DMS79 (cell line): ENCODE results near the gene SH3BP4.

ENCODE experiments used
- DNase-seq: peaks from one replicate; lab custom pipeline; 2025; lab: John Stamatoyannopoulos, UW

SH3BP4 gene

DNA sequence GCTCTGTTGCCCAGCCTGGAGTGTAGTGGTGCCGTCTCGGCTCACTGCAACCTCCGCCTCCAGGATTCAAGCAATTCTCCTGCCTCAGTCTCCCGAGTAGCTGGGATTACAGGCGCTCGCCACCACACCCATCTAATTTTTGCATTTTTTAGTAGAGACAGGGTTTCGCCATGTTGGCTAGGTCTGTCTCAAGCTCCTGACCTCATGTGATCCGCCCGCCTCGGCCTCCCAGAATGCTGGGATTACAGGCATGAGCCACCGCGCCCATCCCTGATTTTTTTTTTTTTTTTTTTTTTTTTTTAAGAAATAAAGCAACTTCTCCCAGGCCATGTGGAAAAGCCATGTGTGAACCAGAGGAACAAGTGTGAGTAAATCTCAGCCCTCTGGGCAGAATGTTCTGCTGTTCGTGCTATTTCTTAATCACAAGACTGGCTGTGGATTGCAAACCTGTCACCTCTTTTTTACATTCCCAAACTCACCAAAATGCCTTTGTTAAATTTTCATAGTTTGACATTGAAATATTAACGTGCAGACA is 6.4 kb upstream of the SH3BP4 start:
- DNase-seq: no peak

DNA sequence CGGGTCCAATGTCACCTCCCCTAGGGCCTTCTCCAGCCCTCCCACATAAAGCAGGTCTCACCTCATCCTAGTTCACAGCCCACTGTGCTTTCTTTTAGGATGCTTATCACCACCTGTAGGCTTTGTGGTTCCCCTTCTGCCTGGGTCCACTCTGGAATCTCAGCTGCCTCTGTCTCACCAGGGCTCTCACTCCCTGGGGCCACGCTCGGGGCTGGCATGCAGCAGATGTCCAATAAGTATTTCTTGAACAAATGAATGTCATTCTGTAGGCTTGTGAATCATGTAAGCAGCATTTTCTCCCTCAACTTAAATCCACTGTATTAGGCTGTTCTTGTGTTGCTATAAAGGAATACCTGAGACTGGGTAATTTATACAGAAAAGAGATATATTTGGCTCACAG is 4.3 kb upstream of the SH3BP4 start:
- no peak for DNase-seq

DNA sequence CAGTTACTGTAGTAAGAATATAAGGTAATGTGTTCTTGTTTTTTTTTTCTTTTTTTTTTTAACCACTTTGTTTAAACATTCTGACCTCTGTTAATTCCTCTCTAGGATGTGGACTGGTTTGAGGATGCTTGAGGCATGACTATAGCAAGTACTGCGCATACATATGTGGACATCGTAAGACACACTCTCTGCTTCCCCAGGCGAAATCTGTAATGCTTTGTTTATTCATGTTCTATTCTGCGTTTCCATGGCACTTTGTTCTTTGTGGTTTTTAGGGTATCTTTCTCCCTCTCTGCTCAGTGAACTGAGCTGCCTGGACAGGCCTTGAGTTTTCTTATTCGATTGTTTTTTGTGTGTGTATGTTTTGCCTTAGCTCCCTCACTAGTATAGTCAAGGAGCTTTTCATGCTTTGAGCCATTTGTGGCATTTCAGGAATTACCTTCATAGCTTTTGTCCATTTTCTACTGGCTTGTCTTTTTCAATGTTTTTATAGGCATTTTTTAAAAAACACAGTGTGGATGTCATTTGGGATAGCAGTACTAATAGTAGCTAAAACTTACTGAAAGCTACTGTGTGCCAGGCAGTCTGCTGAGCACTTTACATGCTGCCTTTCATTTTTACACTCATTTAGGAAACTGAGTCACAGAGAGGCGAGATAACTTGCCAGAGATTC is 1.9 kb upstream of the SH3BP4 start:
- DNase-seq: no peak

DNA sequence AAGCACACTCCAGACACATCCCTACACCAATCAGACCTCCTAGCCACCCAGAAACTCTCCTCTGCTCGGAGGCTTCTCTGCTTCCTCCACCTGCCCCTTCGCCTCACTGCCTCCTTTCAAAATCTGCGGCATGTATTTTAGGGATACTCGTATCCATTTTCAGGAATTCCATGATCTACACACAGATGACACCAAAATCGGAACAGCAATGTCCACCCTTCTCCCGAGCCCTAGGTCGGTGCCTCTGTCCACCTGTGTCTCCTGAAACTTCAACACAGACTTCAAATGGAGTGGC is 1.4 kb upstream of the SH3BP4 start:
- no peak for DNase-seq

DNA sequence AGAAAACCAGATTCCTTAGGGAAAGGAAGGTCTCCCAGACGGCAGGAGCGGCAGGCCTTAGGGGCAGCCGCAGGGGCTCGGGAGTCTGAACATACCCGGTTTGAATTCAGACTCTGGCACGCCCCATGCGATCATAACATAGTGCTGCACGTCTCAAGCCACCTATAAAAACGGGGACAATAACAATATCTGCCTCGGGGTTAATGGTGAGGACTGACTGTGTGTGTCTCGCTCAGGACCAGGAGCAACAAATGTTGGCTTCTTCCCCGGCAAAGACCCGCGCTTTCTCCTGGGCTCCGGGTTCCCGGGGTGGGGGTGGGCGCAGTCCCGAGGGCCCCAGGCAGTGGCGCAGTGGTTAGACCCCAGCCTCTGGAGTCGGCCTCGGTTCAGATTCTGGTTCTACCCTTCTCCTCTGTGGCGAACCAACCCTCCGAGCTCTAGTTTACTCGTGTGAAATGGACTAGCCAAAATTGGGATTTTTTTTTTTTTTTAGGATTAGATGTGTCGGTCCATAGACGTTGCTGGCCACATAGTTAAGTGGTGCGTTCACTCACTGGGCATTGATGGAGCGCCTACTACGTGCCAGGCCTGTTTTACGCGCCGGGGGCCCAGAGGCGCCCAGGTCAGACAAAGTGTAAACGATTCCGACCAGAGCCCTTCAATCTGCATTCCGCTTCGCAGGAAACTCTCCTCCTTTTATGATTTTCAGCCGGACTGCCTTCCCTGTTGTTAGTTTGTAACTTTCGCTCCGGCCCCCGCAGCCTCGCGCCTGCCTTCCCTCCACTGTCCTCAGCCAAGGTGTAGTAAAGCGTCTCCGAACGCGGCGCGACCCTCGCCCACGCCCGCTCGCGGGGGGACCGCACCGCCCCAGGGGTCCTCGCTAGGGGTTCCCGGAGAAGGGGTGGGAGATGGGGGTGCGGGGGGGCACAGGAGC is 820 bp upstream of the SH3BP4 start:
- DNase-seq: no peak

DNA sequence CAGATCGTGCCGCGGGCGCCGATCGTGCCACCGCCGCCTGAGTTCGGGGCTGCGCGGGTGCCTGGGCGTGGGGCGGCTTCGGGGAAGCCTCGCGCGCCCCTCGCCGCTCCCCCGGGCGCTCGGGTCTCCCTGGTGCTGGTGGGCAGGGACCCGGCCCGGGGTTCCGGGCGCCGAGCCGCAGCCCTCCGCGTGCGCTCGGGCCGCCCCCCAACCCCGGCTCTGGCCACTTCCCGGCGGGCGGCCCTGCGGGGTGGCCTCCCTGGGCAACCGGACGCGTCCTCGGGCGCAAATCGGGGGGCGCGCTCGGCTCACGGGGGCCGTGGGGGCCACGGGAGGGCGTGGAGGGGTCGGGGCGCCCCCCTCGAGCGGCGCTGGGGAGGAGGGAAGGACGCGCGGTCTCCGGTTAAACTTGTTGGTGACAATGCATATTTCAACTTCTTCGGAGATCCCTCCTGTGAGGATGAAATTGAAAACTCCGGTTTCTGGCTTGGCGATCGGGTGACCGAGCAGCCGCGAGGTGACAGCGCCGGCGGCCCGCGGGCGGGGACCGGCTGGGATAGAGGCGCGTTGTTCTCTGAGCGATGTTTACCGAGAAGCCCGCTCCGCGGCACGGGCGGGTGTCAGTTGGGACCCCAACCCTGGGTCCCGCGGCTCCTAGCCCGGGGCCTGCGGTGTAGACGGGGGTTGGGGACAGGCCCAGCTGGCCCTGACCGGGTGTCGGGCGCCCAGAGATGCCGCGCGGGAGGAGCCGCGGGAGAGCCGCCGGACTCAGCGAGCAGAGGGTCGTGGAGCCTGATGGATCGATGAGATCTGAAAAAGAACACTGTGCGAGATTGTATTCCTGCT is 676 bp downstream of the SH3BP4 start:
- DNase-seq: no peak

DNA sequence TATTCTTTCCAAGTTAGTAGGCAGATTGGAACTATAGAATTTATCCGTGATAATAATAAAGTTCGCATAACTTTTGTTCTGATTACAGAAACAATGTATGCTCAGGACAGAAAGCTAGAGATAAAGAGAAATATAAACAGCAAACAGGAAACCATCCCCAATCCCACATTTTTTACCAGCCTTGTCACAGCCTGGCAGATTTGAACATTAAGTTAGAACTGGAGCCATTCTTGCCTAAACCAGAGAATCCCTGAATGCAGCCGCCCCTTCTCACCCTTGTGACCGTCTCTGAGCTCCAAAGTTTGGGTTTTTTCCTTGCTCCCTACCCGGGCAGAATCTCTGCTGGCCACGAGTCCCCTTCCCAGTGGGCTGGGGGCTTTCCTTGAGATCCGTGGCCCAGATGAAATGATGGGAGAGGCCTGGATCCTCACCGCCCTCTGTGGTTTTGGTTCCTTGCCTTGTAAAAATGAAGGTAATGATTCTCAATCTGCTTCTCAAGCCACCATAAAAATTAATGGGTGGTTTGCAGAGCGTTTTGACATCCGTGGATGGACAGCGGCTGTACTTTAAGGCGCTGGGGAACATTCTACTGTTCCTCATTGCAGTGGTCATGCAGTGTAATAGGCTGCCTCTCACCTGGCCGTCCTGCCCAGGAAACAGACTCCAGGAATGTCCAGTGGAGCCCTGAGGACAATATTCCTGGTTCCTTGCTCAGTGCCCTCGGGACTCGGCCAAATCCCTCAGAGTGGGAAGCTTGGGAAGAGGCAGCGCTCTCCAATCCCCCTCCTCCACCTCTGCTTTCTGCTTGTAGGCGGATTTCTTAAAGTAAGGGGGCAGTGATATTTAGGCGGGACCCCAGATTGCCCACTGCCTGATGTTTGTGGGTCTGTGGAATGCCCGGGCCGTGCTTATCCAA is 1.6 kb downstream of the SH3BP4 start:
- DNase-seq: no peak

DNA sequence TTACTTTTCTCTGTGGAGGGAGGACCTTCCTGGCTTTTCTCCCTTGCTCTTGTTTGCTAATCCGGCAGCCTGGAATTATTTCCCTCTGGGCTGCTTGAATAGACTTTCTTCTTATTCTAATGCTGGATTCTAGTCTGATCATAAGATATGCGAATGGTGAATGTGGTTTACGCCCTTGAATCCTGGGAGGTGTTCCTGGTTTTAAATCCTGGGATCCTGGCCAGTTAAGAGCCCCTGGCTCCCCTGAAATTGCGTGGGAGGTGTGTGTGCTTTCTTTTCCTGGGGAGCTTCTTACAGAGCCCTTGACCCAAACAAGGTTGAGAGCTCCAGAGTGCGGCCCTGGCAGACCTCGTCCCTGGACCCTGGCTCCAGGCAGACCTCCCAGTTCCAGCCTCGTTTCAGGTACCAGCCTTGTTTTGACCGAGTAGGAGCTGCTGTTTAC is 2.8 kb downstream of the SH3BP4 start:
- DNase-seq: no peak

DNA sequence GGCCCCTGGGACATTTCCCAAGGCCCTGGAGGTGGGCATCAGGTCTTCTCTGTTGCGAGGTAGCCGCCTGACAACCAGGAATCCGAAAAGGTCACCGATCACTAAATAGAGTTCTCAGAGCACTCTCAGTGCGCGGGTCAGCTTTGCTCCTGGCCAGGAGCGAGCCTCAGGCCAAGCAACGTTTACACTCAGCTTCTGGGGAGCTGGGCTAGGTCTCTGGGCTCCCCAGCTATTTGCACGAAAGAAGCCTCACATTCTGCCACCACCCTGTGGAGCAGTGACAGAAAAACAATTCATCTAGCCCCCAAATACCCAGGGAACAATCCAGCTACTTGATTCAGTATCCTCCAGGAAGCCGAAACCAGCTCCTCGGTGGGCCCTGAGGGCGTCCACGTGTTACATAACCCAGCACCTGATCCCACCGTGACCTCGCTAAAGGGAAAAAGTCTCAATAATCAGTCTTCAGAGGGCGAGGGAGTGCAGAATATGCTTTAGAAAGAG is 3.3 kb downstream of the SH3BP4 start:
- DNase-seq: no peak

DNA sequence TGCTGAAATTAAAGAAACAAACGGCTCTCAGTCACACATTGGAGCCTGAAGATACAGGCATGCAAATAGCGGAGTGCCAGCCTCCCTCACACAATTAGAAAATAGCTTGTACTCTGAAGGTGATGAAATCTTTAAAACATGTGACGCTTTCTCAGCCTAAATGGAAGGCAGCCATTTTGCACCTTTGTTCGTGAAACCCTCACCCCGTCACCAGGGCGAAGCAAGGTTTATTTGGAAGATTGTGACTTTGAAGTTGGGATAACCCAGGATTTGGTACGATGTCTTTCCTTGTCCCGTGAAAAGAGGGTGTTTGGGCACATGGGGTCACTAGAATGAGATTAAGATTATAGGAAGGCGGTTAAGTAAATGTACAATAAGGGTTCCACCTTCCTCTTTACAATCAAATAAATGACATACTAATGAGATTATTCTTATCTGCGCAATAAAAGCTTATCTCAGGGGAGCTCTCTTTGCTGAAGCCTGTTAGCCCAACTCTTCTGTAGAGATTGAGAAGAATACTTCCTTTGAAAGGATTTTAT is 4.2 kb downstream of the SH3BP4 start:
- DNase-seq: no peak

DNA sequence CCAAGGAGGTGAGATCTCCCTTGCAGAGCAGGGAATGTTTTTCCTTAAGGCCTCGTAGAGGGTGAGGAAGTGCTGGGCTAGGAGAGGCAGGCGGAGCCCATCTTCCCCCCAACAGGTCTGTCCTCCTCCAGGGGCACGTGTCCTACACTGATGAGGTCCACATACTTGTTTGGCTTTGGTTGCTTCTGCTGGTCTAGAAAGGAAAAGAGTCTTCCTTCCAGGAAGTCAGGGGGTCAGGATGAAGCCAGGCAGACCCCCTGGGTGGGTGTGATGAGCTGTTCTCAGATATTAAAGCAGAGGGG is 6.0 kb downstream of the SH3BP4 start:
- no peak for DNase-seq

DNA sequence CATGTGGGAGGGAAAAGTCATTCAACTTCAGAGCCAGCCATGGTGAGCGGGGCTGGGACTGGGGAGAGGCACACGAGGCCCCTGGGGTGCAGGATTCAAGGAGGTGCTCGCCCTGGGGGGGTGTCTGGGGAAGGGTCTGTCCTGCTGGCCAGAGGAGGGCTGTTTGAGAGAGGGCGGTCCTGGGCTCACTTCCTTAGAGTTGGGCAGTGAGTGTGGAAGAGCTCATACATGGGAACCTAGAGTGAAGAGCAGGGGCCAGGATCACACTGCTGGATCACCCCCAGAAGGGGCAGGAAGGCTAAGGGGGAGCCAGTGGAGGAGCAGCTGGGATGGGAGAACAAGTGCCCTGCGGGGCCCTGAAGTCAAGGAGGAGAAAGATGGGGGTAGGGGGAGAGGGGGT is 6.5 kb downstream of the SH3BP4 start:
- no peak for DNase-seq

DNA sequence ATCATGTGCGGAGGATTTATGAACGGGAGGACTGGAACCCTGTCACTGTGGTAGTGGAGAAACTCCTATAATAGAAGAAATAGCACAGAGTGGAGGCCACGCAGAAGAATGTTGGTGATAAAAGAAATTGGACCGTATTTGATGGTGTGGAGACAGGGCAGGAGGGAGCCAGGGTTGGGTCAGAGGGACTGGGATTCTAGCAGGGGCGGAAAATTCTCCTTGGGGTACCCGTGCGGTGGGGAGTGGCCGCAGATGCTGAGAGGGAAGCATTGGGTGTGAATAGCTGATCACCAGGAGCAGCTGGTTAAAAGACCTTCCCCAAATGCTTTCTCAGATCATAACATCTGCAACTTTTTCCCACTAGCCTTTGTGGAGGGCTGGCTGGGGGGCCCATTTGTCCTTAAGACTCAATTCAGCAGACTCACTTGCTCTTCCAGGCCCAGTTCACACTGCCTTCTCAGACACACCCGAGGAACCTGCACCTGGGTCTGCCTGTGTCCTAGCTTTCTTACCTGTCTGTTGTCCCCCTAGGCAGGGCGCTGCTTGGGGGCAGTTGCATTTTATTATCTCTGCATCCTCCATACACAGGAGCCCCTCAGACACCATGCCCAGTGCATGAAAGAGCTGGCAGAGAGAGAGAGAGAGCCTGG is 7.1 kb downstream of the SH3BP4 start:
- DNase-seq: no peak

DNA sequence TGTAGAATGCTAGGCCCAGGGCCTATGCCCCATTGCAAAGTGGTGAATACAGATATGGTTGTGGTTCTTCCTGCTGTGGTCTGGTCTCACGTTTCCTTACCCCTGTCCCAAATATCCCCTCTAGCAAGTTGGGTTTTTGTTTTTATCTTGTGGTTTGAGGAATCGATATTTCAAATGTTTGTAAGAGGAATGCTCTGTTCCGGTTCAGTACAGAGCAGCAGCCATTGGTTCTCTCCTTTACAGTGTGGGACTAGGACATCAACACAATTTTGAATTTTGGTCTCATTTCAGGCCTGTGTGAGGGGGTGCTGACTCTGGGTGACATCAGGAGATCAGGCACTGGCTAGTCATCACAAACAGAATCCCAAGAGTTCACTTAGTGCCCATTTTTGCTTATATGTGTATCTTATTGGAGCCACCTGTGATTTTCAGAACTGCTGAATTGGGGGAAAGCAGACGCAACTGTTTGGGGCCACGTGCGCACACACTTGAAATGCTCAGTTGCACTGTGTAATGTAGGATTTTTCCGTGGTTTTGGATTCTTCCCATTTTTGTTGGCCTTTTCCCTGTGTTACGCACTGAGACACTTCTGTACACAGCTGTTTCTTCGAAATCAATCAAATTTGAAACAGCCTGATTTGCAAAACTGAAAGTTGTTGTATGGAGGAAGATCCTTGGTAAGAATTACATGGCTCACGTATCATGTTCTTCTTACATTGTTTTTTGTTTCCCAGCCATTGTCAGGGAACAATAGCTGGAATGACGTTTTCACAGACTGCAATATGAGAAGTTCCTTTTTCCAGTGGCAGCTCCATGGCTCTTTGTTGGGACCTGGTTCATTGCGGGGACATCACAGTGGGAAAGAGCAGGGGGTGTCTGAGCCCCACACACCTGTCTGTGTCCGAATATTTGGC is 8.6 kb downstream of the SH3BP4 start:
- DNase-seq: no peak

DNA sequence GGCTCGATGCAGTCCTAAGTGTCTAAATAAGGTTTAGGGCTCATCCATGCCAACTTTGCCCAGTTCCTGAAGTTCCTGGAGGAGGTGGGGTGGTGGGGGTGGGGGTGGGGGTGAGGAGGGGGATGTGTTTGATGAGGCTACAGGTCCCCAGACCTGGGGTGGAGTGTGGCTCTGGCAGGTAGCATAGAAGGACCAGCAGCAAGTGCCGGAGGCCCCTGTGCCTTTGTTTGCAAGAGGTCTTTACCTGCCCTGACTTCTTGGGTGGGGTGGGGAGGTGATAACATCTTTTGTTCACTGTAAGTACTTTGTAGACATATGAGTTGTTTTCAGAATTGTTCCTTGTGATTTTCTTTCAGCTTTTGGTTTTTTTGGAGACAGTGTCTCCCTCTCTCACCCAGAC is 10.0 kb downstream of the SH3BP4 start:
- no peak for DNase-seq

DNA sequence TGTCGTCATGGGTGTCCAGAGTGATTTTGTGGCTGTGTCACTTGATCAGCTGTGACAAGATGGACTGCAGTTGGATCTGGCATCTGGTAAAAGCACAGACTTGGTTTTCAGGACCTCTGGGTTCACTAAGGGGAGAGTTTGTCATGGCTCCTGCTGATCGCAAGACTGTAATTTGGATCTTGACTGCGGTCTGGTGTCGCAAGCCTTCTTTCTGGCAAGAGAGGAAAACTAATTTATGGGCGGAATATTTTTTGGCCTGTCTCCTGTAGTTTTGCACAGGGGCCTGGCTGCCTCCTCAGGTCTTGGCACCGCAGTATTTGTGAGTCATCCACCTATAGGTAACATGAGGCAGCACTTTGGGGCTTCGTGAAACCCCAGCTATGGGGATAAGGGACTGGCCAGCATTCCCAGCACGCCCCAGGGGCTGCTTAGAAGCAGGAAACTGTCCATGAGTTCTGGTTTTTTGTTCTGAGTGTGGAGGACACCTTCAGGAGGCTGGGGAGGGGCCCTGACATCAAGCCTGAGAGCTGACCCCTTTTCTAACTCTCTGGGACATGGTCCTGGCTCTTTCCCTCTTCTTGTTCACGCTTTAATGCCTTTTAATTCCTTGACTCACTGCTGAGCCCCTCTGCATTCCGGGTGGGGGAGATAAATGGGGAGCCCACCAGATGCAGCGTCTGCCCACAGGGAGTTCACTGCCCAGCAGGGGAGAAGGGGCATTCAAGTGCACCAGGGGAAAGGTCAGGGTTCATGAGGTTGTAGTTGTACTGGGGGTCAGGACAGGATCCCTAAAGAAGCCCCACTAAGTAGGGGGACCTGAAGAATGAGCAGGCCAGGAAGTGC is 12.2 kb downstream of the SH3BP4 start:
- DNase-seq: no peak

DNA sequence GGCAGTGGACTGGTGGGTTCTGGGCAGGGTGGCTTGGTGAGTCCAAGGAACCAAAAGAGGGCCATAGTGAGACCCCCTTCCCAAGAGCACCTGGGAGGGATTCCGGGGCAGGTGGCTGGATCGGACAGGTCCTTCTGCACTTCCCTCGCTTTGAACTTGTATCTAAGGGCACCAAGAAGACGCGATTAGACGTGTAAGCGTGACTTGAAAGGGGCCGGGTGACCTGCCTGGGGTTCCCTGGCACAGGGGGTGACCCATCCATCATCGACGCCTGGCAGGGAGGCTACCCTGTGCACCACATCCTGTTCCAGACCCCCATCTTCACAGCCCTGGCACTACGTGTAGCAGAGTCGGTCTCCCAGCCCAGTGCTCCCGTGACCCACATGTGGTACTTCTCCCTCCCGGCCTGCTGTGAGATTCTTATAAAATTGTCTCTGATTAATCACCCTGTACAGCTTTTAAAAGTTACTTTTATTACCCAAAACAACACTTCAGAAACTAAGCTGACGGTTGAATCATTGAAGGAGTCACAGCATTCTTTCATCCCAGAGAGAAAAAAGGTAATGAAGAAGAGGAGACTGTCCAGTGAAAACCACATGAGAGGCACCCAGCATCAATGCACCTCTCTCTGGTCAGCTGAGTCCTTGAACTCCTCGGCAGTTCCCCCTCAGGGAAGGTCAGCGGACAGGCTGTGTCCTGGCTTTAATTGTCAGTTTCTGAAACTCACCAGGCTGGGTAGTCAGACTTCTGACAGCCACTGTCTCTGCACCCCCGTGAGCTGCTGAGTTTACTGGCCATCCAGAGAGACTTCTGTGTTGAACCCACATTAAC is 13.0 kb downstream of the SH3BP4 start:
- no peak for DNase-seq

DNA sequence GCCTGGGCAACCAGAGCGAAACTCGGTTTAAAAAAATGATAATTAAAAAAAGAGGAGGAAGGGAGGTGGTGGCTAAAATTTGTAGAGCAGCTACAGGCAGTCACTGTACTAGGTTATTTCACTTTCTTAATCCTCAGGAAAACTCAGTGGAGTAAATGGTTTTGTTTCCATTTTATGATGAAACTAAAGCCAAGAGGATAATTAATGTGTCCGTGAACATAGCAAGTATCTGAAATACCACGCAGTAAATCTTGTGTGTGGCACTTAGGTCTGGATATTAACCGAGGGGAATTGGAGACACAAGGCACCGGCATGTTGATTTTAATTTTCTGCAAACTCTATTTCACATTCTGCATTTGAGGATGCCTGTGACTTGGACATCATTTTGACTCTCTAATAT is 14.5 kb downstream of the SH3BP4 start:
- no peak for DNase-seq
